T-helper 2 cell treated with Interferon-gamma antibody and Interleukin-4, amounts not matched to agents 5 μg/mL and 100 μg/mL, for 36 hours (primary cell): ENCODE data around the gene FKBP15.
"Not testable (repeated sequence)": the region's sequence is repeated elsewhere in the genome, so short reads cannot be mapped to it uniquely, and the experiment has no call there.

Experiments
- DNase-seq: peaks from one replicate; pipeline ENCODE4 v3.0.0; 2021; ENCODE audit warnings: low spot score
- H3K27ac Mint-ChIP-seq: one replicate; pipeline ENCODE4 v1.8.0; 2021; ENCODE audit warnings: mild to moderate bottlenecking, mixed read lengths
- H3K27me3 Mint-ChIP-seq: one replicate; pipeline ENCODE4 v1.8.0; 2021; ENCODE audit warnings: low read depth, mixed read lengths
- H3K36me3 Mint-ChIP-seq: one replicate; pipeline ENCODE4 v1.8.0; 2021; ENCODE audit warnings: low read depth, mixed read lengths
- H3K4me1 Mint-ChIP-seq: one replicate; pipeline ENCODE4 v1.8.0; 2021; ENCODE audit warnings: low read depth, mixed read lengths
- H3K4me3 Mint-ChIP-seq: one replicate; pipeline ENCODE4 v1.8.0; 2022; ENCODE audit warnings: mild to moderate bottlenecking, moderate library complexity, mixed read lengths
- H3K9me3 Mint-ChIP-seq: one replicate; pipeline ENCODE4 v1.8.0; 2021; ENCODE audit warnings: mixed read lengths

Gene FKBP15

GRCh38 chr9:113156880-113157279 lies 64.2 kb downstream of the FKBP15 start:
- H3K4me3 Mint-ChIP-seq, result no peak overlapping the region
- H3K36me3 Mint-ChIP-seq, result peaks cover 14% of the 10 kb centered on the region
- H3K4me1 Mint-ChIP-seq, result peaks cover 27% of the 10 kb centered on the region
- H3K9me3 Mint-ChIP-seq, result no peaks in the 10 kb centered on the region
- H3K27me3 Mint-ChIP-seq, result no peaks in the 10 kb centered on the region
- DNase-seq, result no peak
- H3K27ac Mint-ChIP-seq, result no peak overlapping the region

GRCh38 chr9:113155911-113156588 lies 65.0 kb downstream of the FKBP15 start:
- peak; percentile 63 for DNase-seq
- Mint-ChIP-seq H3K4me3 (peak overlapping the region; percentile 28), H3K9me3 (no peaks in the 10 kb centered on the region), H3K27me3 (no peaks in the 10 kb centered on the region), H3K36me3 (peaks cover 12% of the 10 kb centered on the region), H3K27ac (peak overlapping the region; percentile 72), H3K4me1 (peaks cover 32% of the 10 kb centered on the region)

DNA sequence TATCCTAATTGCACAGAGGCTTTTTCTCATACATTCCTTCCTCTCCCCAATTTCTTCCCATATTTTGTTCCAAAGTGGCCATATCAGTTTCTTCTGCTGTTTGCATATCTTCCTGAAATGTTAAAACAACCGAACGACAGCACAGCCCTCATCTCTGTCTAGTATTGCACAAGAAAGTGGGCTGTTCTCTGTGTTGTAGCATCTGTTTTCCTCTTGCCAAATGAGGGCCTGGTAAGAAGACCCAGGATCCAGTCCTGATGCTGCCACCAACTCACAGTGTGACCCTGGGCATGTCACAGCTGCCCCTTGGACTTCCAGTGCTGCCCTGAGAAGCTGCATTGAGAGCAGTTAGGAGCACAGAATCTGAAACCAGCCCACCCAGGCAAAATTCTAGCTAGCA lies 66.1 kb downstream of the FKBP15 start:
- no peak for DNase-seq
- no peaks in the 10 kb centered on the region for H3K27me3 Mint-ChIP-seq
- H3K9me3 Mint-ChIP-seq, result no peaks in the 10 kb centered on the region
- peak overlapping the region; percentile 5 for H3K27ac Mint-ChIP-seq
- H3K4me1 Mint-ChIP-seq, result peaks cover 37% of the 10 kb centered on the region
- peaks cover 8% of the 10 kb centered on the region for H3K36me3 Mint-ChIP-seq
- no peak overlapping the region for H3K4me3 Mint-ChIP-seq

DNA sequence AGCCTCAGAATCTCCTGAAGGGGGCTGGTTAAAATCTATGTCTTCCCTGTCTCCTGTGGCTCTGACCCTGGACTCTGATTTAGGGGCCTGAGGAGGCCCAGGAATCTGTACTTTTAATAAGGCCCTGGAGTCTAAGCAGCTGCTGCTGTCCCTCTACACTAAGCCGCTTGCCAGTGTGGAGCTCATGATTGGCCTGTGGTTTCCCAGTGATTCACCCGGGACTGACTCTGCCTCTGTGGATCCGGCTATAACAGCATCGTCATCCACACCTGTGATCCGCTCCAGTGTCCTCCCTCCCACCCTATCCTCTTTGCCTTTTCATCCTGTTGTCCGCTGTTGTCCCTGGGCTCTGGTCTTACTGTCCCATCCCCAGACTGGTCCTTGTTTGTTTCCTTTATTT lies 66.6 kb downstream of the FKBP15 start:
- no peak for DNase-seq
- Mint-ChIP-seq H3K27ac (peak overlapping the region; percentile 5), H3K4me3 (no peak overlapping the region), H3K36me3 (peaks cover 8% of the 10 kb centered on the region), H3K27me3 (no peaks in the 10 kb centered on the region), H3K4me1 (peaks cover 37% of the 10 kb centered on the region), H3K9me3 (no peaks in the 10 kb centered on the region)

- no peak for DNase-seq
- Mint-ChIP-seq H3K27ac (no peak overlapping the region), H3K27me3 (peaks cover under 1% of the 10 kb centered on the region), H3K36me3 (peaks cover 5% of the 10 kb centered on the region), H3K4me3 (no peak overlapping the region), H3K9me3 (no peaks in the 10 kb centered on the region), H3K4me1 (peaks cover 37% of the 10 kb centered on the region)
Measured at GRCh38 chr9:113153599-113153998, 67.5 kb downstream of the FKBP15 start.

- DNase-seq, result no peak
- Mint-ChIP-seq H3K9me3 (no peaks in the 10 kb centered on the region), H3K27ac (no peak overlapping the region)
Measured at GRCh38 chr9:113152699-113153098, 68.4 kb downstream of the FKBP15 start.

DNA sequence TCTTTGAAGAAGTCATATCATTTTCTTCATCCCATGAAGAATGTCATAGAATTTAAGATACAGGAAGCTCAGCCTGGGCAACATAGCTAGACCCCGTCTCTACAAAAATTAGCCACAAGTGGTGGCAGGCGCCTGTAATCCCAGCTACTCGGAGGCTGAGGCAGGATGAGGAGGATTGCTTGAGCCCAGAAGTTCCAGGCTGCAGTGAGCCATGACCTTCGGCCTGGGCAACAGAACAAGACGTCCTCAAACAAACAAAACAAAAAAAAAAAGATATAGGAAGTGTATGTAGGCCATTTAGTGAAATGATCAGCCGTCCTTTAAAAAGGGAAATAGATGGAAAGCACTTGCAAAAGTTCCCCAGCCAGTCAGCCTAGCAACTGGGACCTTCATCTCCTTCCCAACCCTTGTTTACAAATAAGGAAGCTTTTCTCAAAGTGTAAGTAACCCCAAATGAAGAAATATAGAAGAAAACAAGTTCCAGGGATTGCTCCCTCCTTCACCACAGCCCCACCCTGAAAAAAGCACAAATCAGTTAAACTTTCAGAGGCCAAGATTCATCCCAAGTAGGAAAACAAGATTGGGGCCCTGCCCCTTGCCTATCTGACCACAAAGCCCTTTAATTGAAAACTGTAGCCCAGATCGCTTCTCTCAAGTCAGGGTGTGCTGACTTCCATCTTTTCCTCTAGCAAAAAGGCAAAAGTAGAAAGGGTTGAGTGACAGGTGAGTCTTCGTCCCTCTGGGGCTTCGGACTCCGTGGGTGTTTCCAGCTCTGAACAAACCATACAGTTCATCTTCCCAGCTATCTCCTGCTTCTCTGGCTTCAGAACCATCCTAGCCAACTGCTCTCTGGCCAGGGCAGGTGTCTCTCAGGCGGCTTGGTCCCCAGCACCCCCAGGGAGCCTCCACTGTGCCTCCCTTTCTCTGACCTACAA lies 69.1 kb downstream of the FKBP15 start:
- Mint-ChIP-seq H3K4me3 (peak overlapping the region; percentile 79), H3K4me1 (peaks cover 34% of the 10 kb centered on the region)

More at GRCh38 chr9:113152699-113153098, 68.4 kb downstream of the FKBP15 start:
- Mint-ChIP-seq H3K36me3 (peaks cover 2% of the 10 kb centered on the region), H3K27me3 (peaks cover 5% of the 10 kb centered on the region), H3K4me1 (peaks cover 37% of the 10 kb centered on the region), H3K4me3 (peak overlapping the region; percentile 79)

DNA sequence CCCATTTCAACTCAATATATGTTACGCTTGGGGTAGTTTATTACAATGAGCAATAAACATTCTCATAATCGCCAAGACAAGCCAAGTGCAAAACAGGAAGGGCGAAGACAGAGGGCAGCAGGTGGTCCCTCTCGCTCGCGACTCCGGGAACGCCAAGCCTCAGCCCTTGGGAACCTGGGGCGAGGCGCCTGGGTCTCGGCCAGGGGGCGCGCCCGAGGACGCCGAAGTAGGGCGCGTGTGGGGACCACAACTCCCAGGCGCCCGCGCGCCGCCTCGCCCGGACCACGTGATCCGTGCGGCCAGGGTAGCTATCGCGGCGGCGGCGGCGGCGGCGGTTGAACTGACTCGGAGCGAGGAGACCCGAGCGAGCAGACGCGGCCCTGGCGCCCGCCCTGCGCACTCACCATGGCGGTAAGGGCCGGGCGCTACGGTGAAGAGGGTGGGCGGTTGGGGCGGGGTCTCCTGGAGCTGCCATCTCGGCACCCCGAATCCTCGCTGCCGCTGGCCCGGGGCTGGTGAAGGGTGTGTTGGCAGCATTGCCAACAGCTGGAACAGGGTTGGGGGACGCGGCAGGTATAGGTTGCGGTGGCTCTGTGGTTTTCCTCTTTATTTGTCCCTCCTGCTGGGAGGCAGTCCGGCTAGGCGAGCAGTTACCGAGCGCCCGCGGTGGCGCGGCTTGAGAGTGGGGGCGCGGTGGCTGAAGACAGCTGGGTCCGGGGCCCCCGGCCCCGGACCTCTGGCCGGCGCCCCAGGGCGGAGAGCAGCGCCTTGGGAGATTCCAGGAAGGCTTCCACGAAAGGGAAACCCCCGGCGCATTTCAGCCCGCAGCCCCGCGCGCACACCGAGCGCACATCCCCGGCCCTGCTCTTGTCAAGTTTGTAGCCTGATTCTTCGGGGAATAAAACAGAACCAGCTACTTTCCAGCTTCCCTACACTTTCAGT lies 70.1 kb downstream of the FKBP15 start, which contains the start of gene SLC31A2:
TSS of gene SLC31A2 (plus strand) at position 338 of the 942 bp plus-strand sequence. CDS start at position 406, 68 bp downstream.
- H3K4me1 Mint-ChIP-seq, result peaks cover 28% of the 10 kb centered on the region
- H3K27ac Mint-ChIP-seq, result peak within 1 kb of the TSS; percentile 17
- DNase-seq, result peak; percentile 90
- H3K4me3 Mint-ChIP-seq, result peak within 1 kb of the TSS; percentile 79
- H3K27me3 Mint-ChIP-seq, result peaks cover 11% of the 10 kb centered on the region
- no peaks in the 10 kb centered on the region for H3K36me3 Mint-ChIP-seq
- H3K9me3 Mint-ChIP-seq, result no peaks in the 10 kb centered on the region

More for the DNA sequence above, 69.1 kb downstream of the FKBP15 start:
- no peak for DNase-seq
- H3K27me3 Mint-ChIP-seq, result peaks cover 5% of the 10 kb centered on the region
- peak overlapping the region; percentile 17 for H3K27ac Mint-ChIP-seq
- no peaks in the 10 kb centered on the region for H3K9me3 Mint-ChIP-seq
- peaks cover 2% of the 10 kb centered on the region for H3K36me3 Mint-ChIP-seq

- Mint-ChIP-seq H3K27me3 (peaks cover 19% of the 10 kb centered on the region), H3K4me1 (peaks cover 18% of the 10 kb centered on the region)
- not testable (repeated sequence) for DNase-seq, H3K36me3 Mint-ChIP-seq, H3K9me3 Mint-ChIP-seq, H3K27ac Mint-ChIP-seq, H3K4me3 Mint-ChIP-seq
Measured at GRCh38 chr9:113149561-113149960, 71.5 kb downstream of the FKBP15 start.

GRCh38 chr9:113148781-113149510 lies 72.1 kb downstream of the FKBP15 start:
- H3K27me3 Mint-ChIP-seq, result peaks cover 19% of the 10 kb centered on the region
- no peak for DNase-seq
- H3K36me3 Mint-ChIP-seq, result no peaks in the 10 kb centered on the region
- H3K4me3 Mint-ChIP-seq, result no peak overlapping the region
- peaks cover 18% of the 10 kb centered on the region for H3K4me1 Mint-ChIP-seq
- H3K27ac Mint-ChIP-seq, result no peak overlapping the region
- no peaks in the 10 kb centered on the region for H3K9me3 Mint-ChIP-seq

DNA sequence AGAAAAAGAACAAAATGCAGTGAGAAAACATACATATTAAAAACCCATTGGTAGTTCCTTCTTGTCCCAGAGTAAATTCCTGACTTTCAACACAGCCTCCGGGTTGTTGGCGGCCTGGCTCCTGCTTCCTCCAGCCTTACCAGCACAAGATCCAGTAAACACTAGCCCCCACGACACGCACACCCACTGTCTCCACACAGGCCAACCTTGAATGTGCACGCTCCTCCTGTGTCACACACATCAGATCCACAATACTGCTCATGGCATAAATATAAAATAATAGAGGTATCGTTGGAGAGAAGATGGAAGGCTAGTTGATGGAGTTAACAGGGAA lies 72.7 kb downstream of the FKBP15 start:
- no peak overlapping the region for H3K27ac Mint-ChIP-seq
- H3K9me3 Mint-ChIP-seq, result no peaks in the 10 kb centered on the region
- H3K4me1 Mint-ChIP-seq, result peaks cover 18% of the 10 kb centered on the region
- H3K27me3 Mint-ChIP-seq, result peaks cover 24% of the 10 kb centered on the region
- DNase-seq, result no peak
- no peak overlapping the region for H3K4me3 Mint-ChIP-seq
- H3K36me3 Mint-ChIP-seq, result no peaks in the 10 kb centered on the region

DNA sequence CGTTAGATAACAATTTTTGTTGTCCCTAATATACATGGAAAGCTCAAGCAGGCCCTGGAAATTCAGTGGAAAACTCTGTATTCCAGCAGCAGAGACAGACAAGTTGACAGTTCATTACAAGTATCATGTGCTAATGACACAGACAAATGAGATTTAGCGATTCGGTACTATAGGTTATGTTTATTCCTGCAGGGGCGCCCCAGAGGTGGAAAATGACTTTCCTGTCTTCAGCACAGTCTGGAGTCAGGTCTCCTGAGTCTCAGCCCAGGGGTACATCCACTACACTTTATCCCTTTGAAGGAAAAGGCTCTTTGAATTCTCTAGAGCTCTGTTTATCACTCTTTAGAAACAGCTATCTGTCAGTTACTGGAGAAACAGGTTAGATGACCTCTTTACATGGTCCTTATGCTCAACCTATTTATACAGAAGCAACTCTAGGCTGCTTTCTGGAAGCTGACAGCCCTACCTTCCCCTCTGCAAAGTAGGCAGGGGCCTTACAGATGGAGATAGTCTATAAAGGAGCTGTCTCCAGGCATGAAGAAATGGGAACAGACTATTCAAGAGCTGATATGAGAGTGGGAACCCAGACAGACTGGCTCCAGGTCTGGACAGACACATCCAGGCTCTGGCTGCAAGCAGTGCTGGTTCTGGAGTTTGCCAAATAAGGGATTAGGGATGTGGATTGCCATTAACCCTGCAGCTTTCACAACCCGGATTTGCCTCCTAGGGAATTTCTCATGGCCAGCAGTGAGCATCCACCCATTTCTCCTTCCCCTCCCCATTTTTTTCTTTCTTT lies 77.4 kb downstream of the FKBP15 start:
- Mint-ChIP-seq H3K4me1 (peaks cover 2% of the 10 kb centered on the region), H3K36me3 (no peaks in the 10 kb centered on the region), H3K9me3 (no peaks in the 10 kb centered on the region), H3K27me3 (peaks cover 31% of the 10 kb centered on the region), H3K4me3 (no peak overlapping the region), H3K27ac (no peak overlapping the region)
- DNase-seq, result no peak
